ENCODE data around the gene FBXO21.

FBXO21 gene

DNA sequence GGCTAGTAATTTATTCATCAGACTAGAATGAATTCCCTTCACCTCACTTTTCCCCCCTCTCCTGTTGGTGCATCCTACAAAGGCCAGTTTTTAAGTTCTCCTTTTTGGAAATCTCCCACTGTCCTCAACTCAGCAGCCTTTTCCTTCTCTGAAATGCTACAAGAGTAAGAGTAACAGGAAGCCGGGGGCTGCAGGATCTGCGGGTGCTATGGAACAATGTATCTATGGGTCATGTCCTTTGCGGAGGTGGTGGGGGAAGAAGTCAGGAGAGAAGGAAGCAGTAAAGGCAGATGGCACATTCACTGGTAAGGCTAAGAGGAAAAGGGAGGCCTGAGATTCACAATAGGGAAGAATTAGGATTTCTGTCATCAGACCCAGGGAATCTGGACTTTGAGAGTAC, 68.8 kb downstream of the FBXO21 start:
- Histone ChIP-seq H3K27me3 (ENCODE audit: insufficient read depth, poor library complexity, severe bottlenecking) (no peaks in the 10 kb centered on the region), H3K36me3 (ENCODE audit: low read depth) (no peaks in the 10 kb centered on the region), H3K4me3 (ENCODE audit: severe bottlenecking) (no peak overlapping the region), H3K27ac (ENCODE audit: poor library complexity, severe bottlenecking) (no peak overlapping the region), H3K4me1 (ENCODE audit: insufficient read depth, poor library complexity, severe bottlenecking) (no peaks in the 10 kb centered on the region), H3K9me3 (ENCODE audit: severe bottlenecking) (no peaks in the 10 kb centered on the region)
- TF ChIP-seq, protein P1, sequence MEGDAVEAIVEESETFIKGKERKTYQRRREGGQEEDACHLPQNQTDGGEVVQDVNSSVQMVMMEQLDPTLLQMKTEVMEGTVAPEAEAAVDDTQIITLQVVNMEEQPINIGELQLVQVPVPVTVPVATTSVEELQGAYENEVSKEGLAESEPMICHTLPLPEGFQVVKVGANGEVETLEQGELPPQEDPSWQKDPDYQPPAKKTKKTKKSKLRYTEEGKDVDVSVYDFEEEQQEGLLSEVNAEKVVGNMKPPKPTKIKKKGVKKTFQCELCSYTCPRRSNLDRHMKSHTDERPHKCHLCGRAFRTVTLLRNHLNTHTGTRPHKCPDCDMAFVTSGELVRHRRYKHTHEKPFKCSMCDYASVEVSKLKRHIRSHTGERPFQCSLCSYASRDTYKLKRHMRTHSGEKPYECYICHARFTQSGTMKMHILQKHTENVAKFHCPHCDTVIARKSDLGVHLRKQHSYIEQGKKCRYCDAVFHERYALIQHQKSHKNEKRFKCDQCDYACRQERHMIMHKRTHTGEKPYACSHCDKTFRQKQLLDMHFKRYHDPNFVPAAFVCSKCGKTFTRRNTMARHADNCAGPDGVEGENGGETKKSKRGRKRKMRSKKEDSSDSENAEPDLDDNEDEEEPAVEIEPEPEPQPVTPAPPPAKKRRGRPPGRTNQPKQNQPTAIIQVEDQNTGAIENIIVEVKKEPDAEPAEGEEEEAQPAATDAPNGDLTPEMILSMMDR (IDR thresholded peaks at IDR 0.05; ENCODE audit: poor library complexity, severe bottlenecking): no peak
- no peak for DNase-seq (ENCODE audit: low spot score)
- no peak for ATAC-seq (ENCODE audit: low read depth)

GRCh38 chr12:117120787-117121186, 69.5 kb downstream of the FBXO21 start:
- Histone ChIP-seq H3K9me3 (ENCODE audit: severe bottlenecking) (no peaks in the 10 kb centered on the region), H3K4me3 (ENCODE audit: severe bottlenecking) (no peak overlapping the region), H3K27me3 (ENCODE audit: insufficient read depth, poor library complexity, severe bottlenecking) (no peaks in the 10 kb centered on the region), H3K4me1 (ENCODE audit: insufficient read depth, poor library complexity, severe bottlenecking) (no peaks in the 10 kb centered on the region), H3K36me3 (ENCODE audit: low read depth) (no peaks in the 10 kb centered on the region), H3K27ac (ENCODE audit: poor library complexity, severe bottlenecking) (no peak overlapping the region)
- DNase-seq (ENCODE audit: low spot score): no peak
- TF ChIP-seq, protein P1 (IDR thresholded peaks at IDR 0.05; ENCODE audit: poor library complexity, severe bottlenecking): no peak
- ATAC-seq (ENCODE audit: low read depth): no peak

DNA sequence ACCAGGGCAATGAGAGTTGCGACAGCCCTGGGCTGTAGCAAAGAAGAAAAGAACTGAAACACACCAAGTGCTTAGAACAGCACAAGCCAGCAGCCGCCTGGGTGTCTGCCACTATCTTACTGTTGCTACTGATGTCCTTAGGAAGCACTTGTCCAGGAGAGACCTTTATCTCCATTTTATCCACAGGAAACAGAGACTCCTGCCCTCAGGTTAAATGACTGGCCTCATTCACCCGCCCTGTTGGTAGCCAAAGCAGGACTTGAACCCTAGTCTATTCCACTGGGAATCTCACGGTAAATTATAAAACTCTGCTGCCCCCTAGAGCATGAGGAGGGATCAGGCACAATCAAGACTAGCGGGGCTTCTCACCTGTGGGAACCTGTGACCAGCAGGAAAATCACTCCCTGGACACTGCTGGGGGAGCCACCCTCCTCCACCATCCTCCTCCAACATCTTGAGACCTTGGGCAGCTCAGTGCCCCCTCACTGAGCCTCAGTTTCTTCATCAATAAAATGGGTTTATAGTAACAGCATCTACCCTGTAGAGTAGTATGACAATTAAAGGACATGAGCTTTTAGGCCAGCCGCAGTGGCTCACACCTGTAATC, 70.6 kb downstream of the FBXO21 start:
- Histone ChIP-seq H3K9me3 (ENCODE audit: severe bottlenecking) (no peaks in the 10 kb centered on the region), H3K36me3 (ENCODE audit: low read depth) (no peaks in the 10 kb centered on the region), H3K27ac (ENCODE audit: poor library complexity, severe bottlenecking) (no peak overlapping the region), H3K4me3 (ENCODE audit: severe bottlenecking) (no peak overlapping the region), H3K27me3 (ENCODE audit: insufficient read depth, poor library complexity, severe bottlenecking) (no peaks in the 10 kb centered on the region), H3K4me1 (ENCODE audit: insufficient read depth, poor library complexity, severe bottlenecking) (no peaks in the 10 kb centered on the region)
- no peak for DNase-seq (ENCODE audit: low spot score)
- ATAC-seq (ENCODE audit: low read depth): peak; percentile 29; the same call in 2 of the 3 replicates
- TF ChIP-seq, protein P1 (IDR thresholded peaks at IDR 0.05; ENCODE audit: poor library complexity, severe bottlenecking): peak; percentile 72

DNA sequence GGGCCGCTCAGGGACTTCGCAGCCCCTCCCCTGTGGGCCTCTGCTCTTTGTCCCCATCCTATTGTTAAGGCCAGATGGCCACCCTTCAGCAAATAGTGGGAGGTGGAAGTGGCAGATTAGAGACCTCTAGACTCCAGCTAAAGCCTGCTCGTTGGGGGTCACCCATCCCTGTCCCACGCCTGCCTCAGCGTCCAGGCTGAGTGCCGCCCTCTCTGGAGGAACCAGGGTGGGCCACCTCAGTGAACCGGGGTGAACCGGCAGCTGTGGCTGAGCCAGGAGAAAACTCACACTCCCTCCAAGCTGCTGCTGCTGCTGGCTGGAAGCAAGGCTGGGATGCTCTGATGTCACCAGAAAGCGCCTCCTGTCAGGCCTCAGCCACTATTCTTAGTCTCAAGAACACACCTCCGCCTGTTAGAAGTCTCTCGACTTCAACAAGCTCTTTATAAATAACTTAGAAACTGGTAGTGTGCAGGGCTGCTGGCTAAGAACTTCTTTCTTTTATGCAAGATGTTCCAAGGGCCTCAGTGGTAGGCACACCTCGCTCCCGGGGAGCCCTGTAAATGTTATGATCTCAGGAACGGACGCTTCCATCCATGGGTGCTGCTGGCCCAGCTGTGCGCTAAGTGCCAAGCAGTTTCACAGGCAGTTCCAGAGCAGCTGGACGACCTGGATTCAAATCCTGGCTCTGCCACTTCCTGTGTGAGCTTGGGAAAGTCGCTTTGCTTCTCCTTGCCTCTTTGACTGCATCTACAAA, 71.3 kb downstream of the FBXO21 start:
- DNase-seq (ENCODE audit: low spot score) (no peak), ATAC-seq (ENCODE audit: low read depth) (no peak)
- Histone ChIP-seq H3K9me3 (ENCODE audit: severe bottlenecking) (no peaks in the 10 kb centered on the region), H3K4me3 (ENCODE audit: severe bottlenecking) (no peak overlapping the region), H3K36me3 (ENCODE audit: low read depth) (no peaks in the 10 kb centered on the region), H3K27ac (ENCODE audit: poor library complexity, severe bottlenecking) (no peak overlapping the region), H3K4me1 (ENCODE audit: insufficient read depth, poor library complexity, severe bottlenecking) (no peaks in the 10 kb centered on the region), H3K27me3 (ENCODE audit: insufficient read depth, poor library complexity, severe bottlenecking) (no peaks in the 10 kb centered on the region)
- TF ChIP-seq, protein P1 (IDR thresholded peaks at IDR 0.05; ENCODE audit: poor library complexity, severe bottlenecking): no peak

GRCh38 chr12:117114784-117115183, 75.5 kb downstream of the FBXO21 start:
- Histone ChIP-seq H3K4me3 (ENCODE audit: severe bottlenecking) (no peak overlapping the region), H3K4me1 (ENCODE audit: insufficient read depth, poor library complexity, severe bottlenecking) (no peaks in the 10 kb centered on the region), H3K27ac (ENCODE audit: poor library complexity, severe bottlenecking) (no peak overlapping the region), H3K9me3 (ENCODE audit: severe bottlenecking) (no peaks in the 10 kb centered on the region), H3K36me3 (ENCODE audit: low read depth) (no peaks in the 10 kb centered on the region), H3K27me3 (ENCODE audit: insufficient read depth, poor library complexity, severe bottlenecking) (no peaks in the 10 kb centered on the region)
- TF ChIP-seq, protein P1 (IDR thresholded peaks at IDR 0.05; ENCODE audit: poor library complexity, severe bottlenecking): no peak
- no peak for DNase-seq (ENCODE audit: low spot score)
- ATAC-seq (ENCODE audit: low read depth): no peak

Measured in RWPE2 (cell line).